Mesenchymal stem cell (in vitro differentiated cells and primary cell): ENCODE measurements around the gene WNK1.
"Not testable (repeated sequence)": the region's sequence is repeated elsewhere in the genome, so short reads cannot be mapped to it uniquely, and the experiment has no call there.

Experiments
- DNase-seq: peaks from one replicate; pipeline ENCODE4 v3.0.0-alpha.2; 2013
- H2AFZ ChIP-seq: one replicate; pipeline ENCODE4 v1.6.1; 2013; ENCODE audit warnings: low read depth, mild to moderate bottlenecking, control low read depth, inconsistent platforms, low read length, moderate library complexity
- H2AK5ac ChIP-seq: 2 replicates; pipeline ENCODE4 v1.6.1; 2013; ENCODE audit warnings: low read length, moderate library complexity, mild to moderate bottlenecking, inconsistent platforms; ENCODE audit not compliant: severe bottlenecking
- H2BK120ac ChIP-seq: one replicate; pipeline ENCODE4 v1.6.1; 2013; ENCODE audit warnings: low read depth, mild to moderate bottlenecking, inconsistent platforms, low read length, moderate library complexity
- H2BK12ac ChIP-seq, 2 experiments: one replicate each; pipeline ENCODE4 v1.6.1; 2013; ENCODE audit warnings: inconsistent platforms in 2 of 2, low read length in 2 of 2, mild to moderate bottlenecking in 2 of 2, moderate library complexity in 2 of 2, control low read depth in 1 of 2
- H2BK15ac ChIP-seq: one replicate; pipeline ENCODE4 v1.6.1; 2013; ENCODE audit warnings: mild to moderate bottlenecking, low read depth, inconsistent platforms; ENCODE audit not compliant: poor library complexity, severe bottlenecking
- H2BK5ac ChIP-seq: 2 replicates; pipeline ENCODE4 v1.6.1; 2013; ENCODE audit warnings: low read depth, mild to moderate bottlenecking, low read length, control low read depth, inconsistent platforms; ENCODE audit not compliant: poor library complexity, severe bottlenecking
- H3K14ac ChIP-seq, 2 experiments: one replicate each; pipeline ENCODE4 v1.6.1; 2013; ENCODE audit warnings: inconsistent platforms in 2 of 2, low read length in 2 of 2, control low read depth in 1 of 2, mild to moderate bottlenecking in 1 of 2, moderate library complexity in 1 of 2
- H3K18ac ChIP-seq, 2 experiments: one replicate each; pipeline ENCODE4 v1.6.1; 2013; ENCODE audit warnings: inconsistent platforms in 2 of 2, low read length in 2 of 2, control low read depth in 1 of 2, low read depth in 1 of 2, mild to moderate bottlenecking in 1 of 2
- H3K23ac ChIP-seq, 2 experiments: one replicate each; pipeline ENCODE4 v1.6.1; 2013; ENCODE audit warnings: inconsistent platforms in 2 of 2, low read length in 2 of 2, mild to moderate bottlenecking in 2 of 2, moderate library complexity in 2 of 2, control low read depth in 1 of 2
- H3K27ac ChIP-seq: 2 replicates; pipeline ENCODE4 v1.5.1; 2013; ENCODE audit warnings: mild to moderate bottlenecking, moderate library complexity, low read length, control low read depth, inconsistent platforms; ENCODE audit not compliant: poor library complexity, severe bottlenecking
- H3K27me3 ChIP-seq, 2 experiments: 2 replicates each; pipeline versions ENCODE4 v1.6.1 to v1.7.0; 2013; ENCODE audit warnings: low read length in 2 of 2, mild to moderate bottlenecking in 2 of 2, moderate library complexity in 2 of 2, control low read depth in 1 of 2, inconsistent platforms in 1 of 2; ENCODE audit not compliant: control insufficient read depth in 1 of 2, insufficient read depth in 1 of 2
- H3K36me3 ChIP-seq, 2 experiments: 2 replicates each; pipeline versions ENCODE4 v1.6.1 to v1.7.0; 2013; ENCODE audit warnings: low read length in 2 of 2, control low read depth in 1 of 2, inconsistent platforms in 1 of 2, low read depth in 1 of 2, mild to moderate bottlenecking in 1 of 2; ENCODE audit not compliant: insufficient read depth in 2 of 2, control insufficient read depth in 1 of 2
- H3K4ac ChIP-seq, 2 experiments: one replicate each; pipeline ENCODE4 v1.6.1; 2013; ENCODE audit warnings: inconsistent platforms in 2 of 2, low read length in 2 of 2, mild to moderate bottlenecking in 2 of 2, moderate library complexity in 2 of 2, control low read depth in 1 of 2, low read depth in 1 of 2
- H3K4me1 ChIP-seq: 2 replicates; pipeline ENCODE4 v1.6.1; 2013; ENCODE audit warnings: low read depth, low read length, control low read depth; ENCODE audit not compliant: control insufficient read depth, insufficient read depth
- H3K4me2 ChIP-seq: 2 replicates; pipeline ENCODE4 v1.6.1; 2013; ENCODE audit warnings: low read length, mild to moderate bottlenecking, inconsistent platforms; ENCODE audit not compliant: poor library complexity, severe bottlenecking
- H3K4me3 ChIP-seq, 2 experiments: 2 replicates each; pipeline versions ENCODE4 v1.5.1 to v1.7.0; 2013; ENCODE audit warnings: low read length in 2 of 2, mild to moderate bottlenecking in 2 of 2, control low read depth in 1 of 2, low read depth in 1 of 2; ENCODE audit not compliant: insufficient read depth in 1 of 2
- H3K79me1 ChIP-seq: replicated peaks from 2 replicates; pipeline ENCODE4 v1.6.1; 2013; ENCODE audit warnings: mild to moderate bottlenecking, control low read depth, low read length, inconsistent platforms; ENCODE audit not compliant: poor library complexity, severe bottlenecking
- H3K9ac ChIP-seq: 2 replicates; pipeline ENCODE4 v1.7.0; 2013; ENCODE audit warnings: mild to moderate bottlenecking, low read length, moderate library complexity
- H3K9me3 ChIP-seq: 2 replicates; pipeline ENCODE4 v1.7.0; 2013; ENCODE audit warnings: mild to moderate bottlenecking, low read length; ENCODE audit not compliant: control insufficient read depth
- H4K8ac ChIP-seq: one replicate; pipeline ENCODE4 v1.6.1; 2013; ENCODE audit warnings: inconsistent platforms, mild to moderate bottlenecking, low read length, moderate library complexity
- H4K91ac ChIP-seq: one replicate; pipeline ENCODE4 v1.6.1; 2013; ENCODE audit warnings: mild to moderate bottlenecking, low read length, inconsistent platforms
- WGBS: methylation state at CpG from one replicate; pipeline ENCODE4 v1.1.7; 2013; ENCODE audit warnings: mixed read lengths; 5-methylcytosine and 5-hydroxymethylcytosine counted together

WNK1 gene

GRCh38 chr12:810671-811415, 58.5 kb downstream of the WNK1 start:
- H3K4me3 ChIP-seq: no peak overlapping the region
- 76% methylated on average over 3 of the region's 5 CpGs for WGBS
- DNase-seq: no peak
- H2BK12ac ChIP-seq: no peak overlapping the region
- no peak overlapping the region for H3K14ac ChIP-seq
- H3K27me3 ChIP-seq: no peaks in the 10 kb centered on the region
- no peak overlapping the region for H3K23ac ChIP-seq
- no peak overlapping the region for H3K27ac ChIP-seq
- H2BK15ac ChIP-seq: no peak overlapping the region
- no peak overlapping the region for H2AFZ ChIP-seq
- no peak overlapping the region for H2BK120ac ChIP-seq
- H2AK5ac ChIP-seq: no peak overlapping the region
- no peak overlapping the region for H4K91ac ChIP-seq
- H3K18ac ChIP-seq: no peak overlapping the region
- no peak overlapping the region for H3K4me2 ChIP-seq
- H3K79me1 ChIP-seq: peaks cover 3% of the 10 kb centered on the region
- H3K9me3 ChIP-seq: no peaks in the 10 kb centered on the region
- no peaks in the 10 kb centered on the region for H3K4me1 ChIP-seq
- peak overlapping the region; percentile 51 for H3K9ac ChIP-seq
- H2BK5ac ChIP-seq: no peak overlapping the region
- H3K36me3 ChIP-seq: peaks cover 4 to 16% of the 10 kb centered on the region in 2 experiments
- H3K4ac ChIP-seq: no peak overlapping the region
- no peak overlapping the region for H4K8ac ChIP-seq

- Histone ChIP-seq H3K27me3 (no peaks in the 10 kb centered on the region), H3K4ac (no peak overlapping the region), H2BK12ac (no peak overlapping the region), H3K4me2 (no peak overlapping the region), H3K9me3 (no peaks in the 10 kb centered on the region), H3K9ac (peak overlapping the region; percentile 6), H3K18ac (no peak overlapping the region), H3K4me3 (no peak overlapping the region), H3K79me1 (peaks cover 5% of the 10 kb centered on the region), H4K91ac (no peak overlapping the region), H2BK15ac (no peak overlapping the region), H2BK5ac (no peak overlapping the region), H2AK5ac (no peak overlapping the region), H3K36me3 (peaks cover 4 to 28% of the 10 kb centered on the region in 2 experiments), H2AFZ (no peak overlapping the region), H4K8ac (no peak overlapping the region), H2BK120ac (no peak overlapping the region), H3K27ac (no peak overlapping the region), H3K14ac (no peak overlapping the region), H3K23ac (no peak overlapping the region), H3K4me1 (no peaks in the 10 kb centered on the region)
- WGBS: no CpG with 5 or more reads among the region's 2 CpGs
- no peak for DNase-seq
Measured at GRCh38 chr12:812950-813349, 60.6 kb downstream of the WNK1 start.

GRCh38 chr12:817456-817855, 65.1 kb downstream of the WNK1 start:
- not testable (repeated sequence) for H3K23ac ChIP-seq, H2BK120ac ChIP-seq, H3K79me1 ChIP-seq, H2AK5ac ChIP-seq, H3K14ac ChIP-seq, H3K4me3 ChIP-seq, H3K4me2 ChIP-seq, H2BK5ac ChIP-seq, H4K8ac ChIP-seq, H3K27ac ChIP-seq, H3K4ac ChIP-seq, DNase-seq, H2AFZ ChIP-seq, H3K4me1 ChIP-seq, H3K9me3 ChIP-seq, H2BK12ac ChIP-seq, H3K18ac ChIP-seq, H2BK15ac ChIP-seq, H3K27me3 ChIP-seq, H4K91ac ChIP-seq
- WGBS: 95% methylated on average over 7 of the region's 9 CpGs
- Histone ChIP-seq H3K9ac (peak overlapping the region; percentile 50), H3K36me3 (peaks cover 6 to 31% of the 10 kb centered on the region in 2 experiments)

DNA sequence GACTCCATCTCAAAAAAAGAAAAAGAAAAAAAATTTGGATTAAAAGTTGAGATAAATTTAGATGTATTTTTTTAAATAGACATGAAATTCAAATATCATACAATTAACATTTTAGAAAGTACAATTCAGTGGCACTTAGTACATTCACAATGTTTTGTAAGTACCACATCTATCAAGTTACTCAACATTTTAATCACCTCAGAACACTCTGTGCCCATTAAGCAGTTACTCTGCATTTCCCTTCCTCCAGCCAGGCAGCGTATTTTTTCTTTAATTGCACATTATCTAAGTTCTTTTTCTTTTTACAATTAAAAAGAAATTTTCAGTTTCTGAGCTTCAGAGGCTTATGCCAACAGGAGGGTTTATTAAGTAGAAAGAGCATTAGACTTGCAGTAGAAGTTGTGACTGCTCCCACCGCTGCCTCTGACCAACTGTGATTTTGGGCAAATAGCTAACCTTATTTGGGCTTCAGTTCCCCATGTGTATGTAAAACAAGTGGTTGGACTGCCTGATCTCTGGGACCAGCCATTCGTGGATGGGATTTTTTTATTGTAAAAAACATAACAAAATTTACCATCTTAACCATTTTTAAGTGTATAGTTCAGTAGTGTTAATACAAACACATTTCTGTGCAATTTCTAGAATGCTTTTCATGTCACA, 65.7 kb downstream of the WNK1 start:
- no peak overlapping the region for H3K27ac ChIP-seq
- no peak overlapping the region for H3K4me2 ChIP-seq
- 100% methylated on average over 1 of the region's 3 CpGs for WGBS
- peaks cover 9% of the 10 kb centered on the region for H3K79me1 ChIP-seq
- H2AFZ ChIP-seq: no peak overlapping the region
- H2BK12ac ChIP-seq: no peak overlapping the region
- H3K36me3 ChIP-seq: peaks cover 6 to 34% of the 10 kb centered on the region in 2 experiments
- no peak overlapping the region for H4K8ac ChIP-seq
- no peak overlapping the region for H3K4ac ChIP-seq
- peaks cover 6% of the 10 kb centered on the region for H3K9me3 ChIP-seq
- H3K9ac ChIP-seq: no peak overlapping the region
- no peak overlapping the region for H2BK15ac ChIP-seq
- H2AK5ac ChIP-seq: no peak overlapping the region
- no peaks in the 10 kb centered on the region for H3K4me1 ChIP-seq
- H3K23ac ChIP-seq: no peak overlapping the region
- no peak overlapping the region for H3K18ac ChIP-seq
- no peak for DNase-seq
- H4K91ac ChIP-seq: no peak overlapping the region
- H2BK5ac ChIP-seq: no peak overlapping the region
- H2BK120ac ChIP-seq: no peak overlapping the region
- H3K14ac ChIP-seq: no peak overlapping the region
- no peak overlapping the region for H3K4me3 ChIP-seq
- H3K27me3 ChIP-seq: no peaks in the 10 kb centered on the region
